H1 (cell line): ENCODE measurements around the gene MPRIP.

ENCODE experiments used
- CBX5 ChIP-seq: fragments of 300-800, 300-1000 bp; sonication (generic); IDR thresholded peaks from 2 replicates; pipeline ENCODE4 v1.7.1; 2016; ENCODE audit warnings: antibody characterized with exemption, low read length, low read depth
- CTCF ChIP-seq, 3 experiments: IDR thresholded peaks; 1 replicate in 2 of 3; 2 replicates in 1 of 3; pipeline versions ENCODE4 v1.5.1 to v1.6.1; 2011; ENCODE audit warnings: low read length in 3 of 3, mild to moderate bottlenecking in 3 of 3, inconsistent platforms in 2 of 3, low read depth in 1 of 3, moderate library complexity in 1 of 3; ENCODE audit not compliant: insufficient read depth in 1 of 3; ENCODE audit errors: control extremely low read depth in 1 of 3
- EP300 ChIP-seq, 2 experiments: IDR thresholded peaks; 1 replicate in 1 of 2; 2 replicates in 1 of 2; pipeline ENCODE4 v1.6.1; 2011 to 2012; ENCODE audit warnings: low read depth in 2 of 2, low read length in 2 of 2, mild to moderate bottlenecking in 2 of 2, borderline replicate concordance in 1 of 2, inconsistent platforms in 1 of 2, moderate library complexity in 1 of 2
- GABPA ChIP-seq: IDR thresholded peaks from 2 replicates; pipeline ENCODE4 v1.6.1; 2011; ENCODE audit warnings: mild to moderate bottlenecking, low read length, moderate library complexity, borderline replicate concordance; ENCODE audit not compliant: insufficient read depth
- POLR2A ChIP-seq, 2 experiments: IDR thresholded peaks; 1 replicate in 1 of 2; 2 replicates in 1 of 2; pipeline ENCODE4 v1.6.1; 2011; ENCODE audit warnings: low read depth in 2 of 2, low read length in 2 of 2, mild to moderate bottlenecking in 2 of 2; ENCODE audit errors: control extremely low read depth in 1 of 2
- POLR2AphosphoS5 ChIP-seq: IDR thresholded peaks from 2 replicates; pipeline ENCODE4 v1.6.1; 2011; ENCODE audit warnings: low read depth, low read length
- RXRA ChIP-seq: IDR thresholded peaks from 2 replicates; pipeline ENCODE4 v1.6.1; 2011; ENCODE audit warnings: low read depth, mild to moderate bottlenecking, low read length, moderate library complexity; ENCODE audit not compliant: insufficient read depth
- SUZ12 ChIP-seq: fragments of 200-600 bp; sonication (generic); IDR thresholded peaks from 2 replicates; pipeline ENCODE4 v1.6.1; 2012; ENCODE audit warnings: mild to moderate bottlenecking, inconsistent platforms, low read length, moderate library complexity, mixed read lengths
- TAF1 ChIP-seq: IDR thresholded peaks from 2 replicates; pipeline ENCODE4 v1.6.1; 2011; ENCODE audit warnings: mild to moderate bottlenecking, low read depth, low read length
- TBP ChIP-seq: IDR thresholded peaks from 2 replicates; pipeline ENCODE4 v1.6.1; 2011; ENCODE audit warnings: low read depth, low read length, improper control_type of control experiment
- ZNF274 ChIP-seq: IDR thresholded peaks from 2 replicates; pipeline ENCODE4 v1.7.0; 2012; ENCODE audit warnings: low read length, borderline replicate concordance; ENCODE audit errors: extremely low read depth
- TF ChIP-seq, protein P1 (sequence below): IDR thresholded peaks from 2 replicates; pipeline ENCODE4 v1.6.1; 2011; ENCODE audit warnings: low read length, improper control_type of control experiment

- TF ChIP-seq CTCF (IDR thresholded peaks at IDR 0.05; ENCODE audit: control extremely low read depth in 1 of 3, insufficient read depth in 1 of 3, low read depth in 1 of 3, low read length in 3 of 3) (no peak), RXRA (no peak), ZNF274 (no peak), TBP (no peak), SUZ12 (no peak), POLR2AphosphoS5 (no peak), POLR2A (IDR thresholded peaks at IDR 0.05; ENCODE audit: control extremely low read depth in 1 of 2, low read depth in 2 of 2, low read length in 2 of 2) (no peak), EP300 (IDR thresholded peaks at IDR 0.05; ENCODE audit: borderline replicate concordance in 1 of 2, low read depth in 2 of 2, low read length in 2 of 2) (no peak), GABPA (no peak), TAF1 (no peak), CBX5 (no peak)
- TF ChIP-seq, protein P1, sequence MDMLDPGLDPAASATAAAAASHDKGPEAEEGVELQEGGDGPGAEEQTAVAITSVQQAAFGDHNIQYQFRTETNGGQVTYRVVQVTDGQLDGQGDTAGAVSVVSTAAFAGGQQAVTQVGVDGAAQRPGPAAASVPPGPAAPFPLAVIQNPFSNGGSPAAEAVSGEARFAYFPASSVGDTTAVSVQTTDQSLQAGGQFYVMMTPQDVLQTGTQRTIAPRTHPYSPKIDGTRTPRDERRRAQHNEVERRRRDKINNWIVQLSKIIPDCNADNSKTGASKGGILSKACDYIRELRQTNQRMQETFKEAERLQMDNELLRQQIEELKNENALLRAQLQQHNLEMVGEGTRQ: no peak
These were observed 10.4 kb downstream of the MPRIP start for GRCh38 chr17:17052462-17053221.
